SK-N-SH treated with all-trans-retinoic acid at 6 μM for 48 hours (cell line): ENCODE measurements around the gene TPCN1.

Source experiments
- ARNTL ChIP-seq: fragments of 450-650 bp; formaldehyde crosslinking; IDR thresholded peaks from 2 replicates; pipeline ENCODE4 v1.5.0; 2020; ENCODE audit warnings: low read depth, mild to moderate bottlenecking, moderate library complexity, borderline replicate concordance
- CSRNP3 ChIP-seq: fragments of 250-450 bp; sonication (Bioruptor Pico); IDR thresholded peaks from 2 replicates; pipeline ENCODE4 v1.5.1; 2021; ENCODE audit warnings: mild to moderate bottlenecking, moderate library complexity
- OSR1 ChIP-seq: fragments of 250-450 bp; sonication (Bioruptor Pico); IDR thresholded peaks from 2 replicates; pipeline ENCODE4 v1.8.0; 2022; ENCODE audit warnings: moderate library complexity, mild to moderate bottlenecking, inconsistent platforms

GRCh38 chr12:113269257-113269943 lies 48.1 kb downstream of the TPCN1 start:
- TF ChIP-seq OSR1 (CRISPR knock-in tag) (no peak), CSRNP3 (CRISPR knock-in tag) (no peak), ARNTL (no peak)
